Measurements from ENCODE around the gene AP2A1.

AP2A1 gene

GRCh38 chr19:49838885-49839588 lies 72.2 kb downstream of the AP2A1 start:
- DNase-seq (ENCODE audit: low read depth in 2 of 2) = no peak

- no peak for DNase-seq (ENCODE audit: low read depth in 2 of 2)
These were observed 72.9 kb downstream of the AP2A1 start for GRCh38 chr19:49839713-49840112.

GRCh38 chr19:49840321-49840720 lies 73.5 kb downstream of the AP2A1 start:
- DNase-seq (ENCODE audit: low read depth in 2 of 2) = no peak

DNA sequence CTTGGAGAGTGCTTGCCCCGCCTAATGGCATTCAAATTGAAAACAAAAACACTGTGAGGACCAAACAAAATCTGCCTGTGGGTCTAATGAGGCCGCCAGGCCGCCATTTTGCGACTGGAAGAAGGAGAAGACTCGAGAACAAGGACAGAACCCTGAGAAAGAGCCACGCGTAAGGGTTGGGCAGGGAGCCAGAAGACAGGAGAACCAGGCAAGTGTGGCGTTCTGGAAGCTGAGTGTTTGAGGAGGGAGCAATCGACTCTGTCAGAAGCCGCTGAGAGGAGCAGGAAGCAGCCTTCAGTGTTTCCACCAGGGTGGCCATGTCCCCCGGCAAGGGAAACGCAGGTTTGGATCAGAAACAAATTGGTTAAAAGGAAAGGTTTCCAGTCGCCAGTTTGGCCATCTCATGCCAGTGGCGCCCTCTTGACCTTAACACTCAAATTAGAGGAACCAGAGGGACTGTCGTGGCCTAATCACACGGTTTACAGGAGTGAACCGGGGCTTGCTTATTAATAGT lies 74.0 kb downstream of the AP2A1 start:
- DNase-seq (ENCODE audit: low read depth in 2 of 2) = no peak

DNA sequence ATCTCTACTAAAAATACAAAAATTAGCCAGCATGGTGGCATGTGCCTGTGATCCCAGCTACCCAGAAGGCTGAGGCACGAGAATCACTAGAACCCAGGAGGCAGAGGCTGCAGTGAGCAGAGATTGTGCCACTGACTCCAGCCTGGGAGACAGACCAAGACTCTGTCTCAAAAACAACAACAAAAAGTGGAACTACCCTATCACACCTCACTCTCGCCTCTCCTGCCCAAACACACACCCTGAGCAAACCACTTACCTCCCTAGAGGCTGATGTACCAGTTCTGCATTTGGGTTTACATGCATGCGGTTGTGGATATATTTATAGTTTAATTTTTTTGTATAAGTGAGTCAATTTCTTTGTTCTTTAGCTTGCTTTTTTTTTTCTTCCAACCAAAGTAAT lies 76.5 kb downstream of the AP2A1 start:
- DNase-seq (ENCODE audit: low read depth in 2 of 2) = no peak

DNA sequence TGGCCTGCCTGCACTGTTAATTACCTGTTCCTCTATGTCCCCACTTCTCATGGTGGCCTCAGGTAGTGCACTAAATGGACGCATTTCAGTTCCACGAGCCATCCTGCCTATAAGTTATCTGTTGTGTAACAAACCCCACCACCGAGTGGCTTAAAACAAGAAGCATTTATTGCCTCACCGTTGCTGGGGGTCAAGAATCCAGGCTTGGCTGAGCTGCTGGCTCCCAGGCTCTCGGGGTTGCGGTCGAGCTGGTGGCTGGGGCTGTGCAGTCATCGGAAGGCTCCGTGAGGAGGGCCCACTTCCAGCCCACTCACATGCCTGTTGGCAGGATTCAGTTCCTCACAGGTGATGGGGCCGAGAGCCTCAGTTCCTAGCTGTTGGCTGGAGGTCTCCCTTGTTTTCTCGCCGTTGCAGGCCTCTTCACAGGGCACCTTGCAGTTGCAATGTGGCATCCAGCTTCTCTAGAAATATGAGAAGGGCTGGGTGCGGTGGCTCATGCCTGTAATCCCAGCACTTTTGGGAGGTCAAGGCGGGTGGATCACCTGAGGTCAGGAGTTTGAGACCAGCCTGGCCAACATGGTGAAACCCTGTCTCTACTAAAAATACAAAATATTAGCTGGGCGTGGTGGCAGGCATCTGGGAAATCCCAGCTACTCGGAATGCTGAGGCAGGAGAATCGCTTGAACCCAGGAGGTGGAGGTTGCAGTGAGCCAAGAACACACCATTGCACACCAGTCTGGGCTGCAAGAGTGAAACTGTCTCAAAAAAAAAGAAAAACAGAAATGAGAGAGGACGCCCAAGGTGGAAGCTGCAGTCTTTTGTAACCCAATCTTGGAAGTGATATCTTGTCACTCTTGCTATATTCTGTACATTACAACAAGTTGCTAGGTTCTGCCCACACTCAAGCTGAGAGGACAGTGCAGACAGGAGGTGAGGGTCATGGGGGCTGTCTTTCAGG lies 77.6 kb downstream of the AP2A1 start:
- no peak for DNase-seq (ENCODE audit: low read depth in 2 of 2)

GRCh38 chr19:49845414-49845813 lies 78.6 kb downstream of the AP2A1 start:
- no peak for DNase-seq (ENCODE audit: low read depth in 2 of 2)

DNA sequence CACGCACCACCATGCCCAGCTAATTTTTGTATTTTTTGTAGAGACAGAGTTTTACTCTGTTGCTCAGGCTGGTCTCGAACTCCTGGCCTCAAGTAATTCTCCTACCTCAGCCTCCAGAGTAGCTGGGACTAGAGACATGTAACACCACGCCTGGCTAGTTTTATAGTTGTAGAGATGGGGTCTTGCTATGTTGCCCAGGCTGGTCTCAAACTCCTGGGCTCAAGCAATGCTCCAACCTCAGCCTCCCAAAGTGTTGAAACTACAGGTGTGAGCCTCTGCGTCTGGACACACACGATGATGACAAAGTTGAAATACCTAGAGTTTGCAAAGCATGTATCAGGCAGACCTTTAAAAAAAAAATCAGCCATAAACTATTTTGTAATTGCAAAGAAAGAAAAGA lies 79.6 kb downstream of the AP2A1 start:
- DNase-seq (ENCODE audit: low read depth in 2 of 2) = no peak

GRCh38 chr19:49847731-49848696 lies 81.2 kb downstream of the AP2A1 start:
- DNase-seq (ENCODE audit: low read depth in 2 of 2) = no peak

DNA sequence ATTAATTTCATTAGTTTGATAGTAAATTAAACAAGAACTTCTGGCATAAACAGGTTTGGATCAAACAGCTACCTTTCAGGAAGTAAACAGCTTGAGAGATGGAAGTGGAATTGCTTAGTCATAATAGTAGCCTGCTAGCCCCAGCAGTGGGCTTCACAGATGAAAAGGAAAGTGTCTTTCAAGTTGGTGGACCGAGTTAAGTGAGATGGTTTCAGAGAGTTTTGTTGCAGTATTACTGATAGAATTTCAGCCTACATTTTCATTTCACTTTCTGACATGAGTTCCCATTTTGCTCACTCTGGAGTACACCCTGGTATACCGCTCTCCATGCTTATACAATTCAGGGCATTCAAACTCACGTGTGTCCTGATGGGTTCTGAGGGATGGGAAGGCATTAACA lies 82.1 kb downstream of the AP2A1 start:
- DNase-seq (ENCODE audit: low read depth in 2 of 2) = no peak

GRCh38 chr19:49849433-49850220 lies 82.8 kb downstream of the AP2A1 start:
- no peak for DNase-seq (ENCODE audit: low read depth in 2 of 2)

GRCh38 chr19:49850221-49850486 lies 83.4 kb downstream of the AP2A1 start:
- no peak for DNase-seq (ENCODE audit: low read depth in 2 of 2)

DNA sequence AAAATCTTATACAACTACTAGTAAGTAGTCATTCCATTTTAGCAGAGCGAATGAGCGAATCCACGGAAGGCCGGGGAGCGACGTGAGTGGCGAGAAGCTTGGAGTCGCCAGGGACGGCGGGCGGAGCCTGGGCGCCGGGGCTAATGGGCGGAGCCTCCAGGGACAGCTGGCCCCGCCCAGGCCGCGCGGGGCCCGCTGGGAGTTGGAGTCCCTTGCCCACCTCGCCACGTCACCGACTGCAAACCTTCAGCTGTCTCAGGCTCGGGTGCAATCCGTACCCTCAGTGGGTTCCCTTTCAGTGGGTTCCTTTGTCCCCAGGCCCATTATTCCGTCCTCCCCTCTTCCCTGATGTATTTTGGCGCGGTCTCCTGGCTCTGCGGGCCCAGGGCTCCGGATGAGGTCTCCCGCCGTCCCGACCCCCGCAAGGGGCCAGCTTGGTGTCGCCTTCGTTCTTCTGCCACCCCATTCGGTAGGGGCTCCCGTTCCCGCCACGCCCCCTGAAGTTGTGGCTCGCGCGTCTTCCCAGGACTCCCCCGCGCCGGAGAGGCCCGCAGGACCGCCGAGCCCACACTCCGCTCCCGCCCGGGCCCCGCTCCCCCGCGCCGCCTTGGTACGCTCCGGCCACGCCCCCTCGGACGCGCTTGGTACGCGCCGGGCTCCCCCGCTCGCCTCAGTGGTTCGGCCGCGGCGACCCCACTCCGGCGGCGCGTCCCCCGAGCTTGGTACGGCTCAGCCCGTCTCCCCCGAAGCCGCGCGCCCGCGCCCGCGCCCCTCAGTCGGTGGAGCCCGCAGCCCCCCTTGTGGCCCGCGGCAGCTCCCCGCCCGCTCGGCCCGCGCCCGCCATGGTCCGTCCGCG lies 83.9 kb downstream of the AP2A1 start, which contains the start of gene PTOV1:
Gene PTOV1 (plus strand): TSS at position 673 of the 856 bp plus-strand sequence.
- DNase-seq (ENCODE audit: low read depth in 2 of 2) = peak; percentile 78 to 84

- DNase-seq (ENCODE audit: low read depth in 2 of 2) = no peak
These were observed 84.9 kb downstream of the AP2A1 start for GRCh38 chr19:49851456-49852259.

DNA sequence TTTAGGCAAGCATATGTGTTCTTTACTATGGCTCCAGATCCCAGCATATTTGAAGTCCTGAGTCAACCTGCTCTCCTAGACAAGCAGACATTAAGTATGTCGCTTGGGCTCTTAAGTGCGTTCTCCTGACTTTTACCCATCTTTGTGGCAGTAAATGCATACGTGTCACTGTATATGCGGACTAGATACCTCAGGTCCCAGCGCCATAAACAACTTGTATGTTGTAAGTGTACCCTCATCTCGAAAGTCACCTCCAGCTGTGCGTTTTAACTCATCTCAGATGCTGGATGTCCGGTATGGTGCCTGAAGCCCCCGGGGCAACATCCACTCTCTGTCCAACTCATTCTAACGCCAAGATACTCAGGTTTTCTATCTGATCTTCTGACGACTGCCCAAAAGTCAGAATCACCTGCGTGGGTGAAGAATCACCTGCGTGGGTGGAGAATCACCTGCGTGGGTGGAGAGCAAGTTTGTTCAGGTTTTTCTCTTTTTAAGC lies 85.9 kb downstream of the AP2A1 start:
- DNase-seq (ENCODE audit: low read depth in 2 of 2) = no peak

- no peak for DNase-seq (ENCODE audit: low read depth in 2 of 2)
These were observed 87.1 kb downstream of the AP2A1 start for GRCh38 chr19:49853852-49854377.

DNA sequence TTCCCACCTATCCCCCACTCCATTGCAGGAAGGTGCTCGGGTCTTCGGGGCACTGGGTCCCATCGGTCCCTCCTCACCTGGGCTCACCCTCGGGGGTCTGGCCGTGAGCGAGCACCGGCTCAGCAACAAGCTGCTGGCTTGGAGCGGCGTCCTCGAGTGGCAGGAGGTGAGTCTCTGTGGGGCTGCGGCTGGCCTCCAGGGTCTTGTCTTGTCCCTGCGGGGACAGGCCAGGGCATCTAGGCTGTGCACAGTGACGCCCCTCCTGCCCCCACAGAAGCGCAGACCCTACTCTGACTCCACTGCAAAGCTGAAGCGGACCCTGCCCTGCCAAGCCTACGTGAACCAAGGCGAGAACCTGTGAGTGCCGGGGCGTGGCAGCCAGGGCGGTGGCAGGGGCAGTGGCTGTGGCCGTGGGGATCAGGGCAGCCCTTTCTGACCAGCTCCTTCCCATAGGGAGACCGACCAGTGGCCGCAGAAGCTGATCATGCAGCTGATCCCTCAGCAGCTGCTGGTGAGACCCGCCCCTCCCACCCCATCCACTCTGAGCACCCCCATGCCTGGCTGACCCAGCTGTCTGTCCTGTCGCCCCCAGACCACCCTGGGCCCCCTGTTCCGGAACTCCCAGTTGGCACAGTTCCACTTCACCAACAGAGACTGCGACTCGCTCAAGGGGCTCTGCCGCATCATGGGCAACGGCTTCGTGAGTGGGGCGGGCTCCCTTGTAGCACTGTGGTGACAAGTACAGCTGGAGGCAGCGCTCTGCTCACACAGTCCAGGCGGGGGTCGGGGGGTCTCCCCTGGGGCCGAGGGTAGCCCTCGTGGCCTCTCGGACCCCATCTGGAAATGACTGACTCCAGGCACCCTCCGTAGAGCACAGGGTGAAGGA lies 87.8 kb downstream of the AP2A1 start:
- DNase-seq (ENCODE audit: low read depth in 2 of 2) = no peak

DNA sequence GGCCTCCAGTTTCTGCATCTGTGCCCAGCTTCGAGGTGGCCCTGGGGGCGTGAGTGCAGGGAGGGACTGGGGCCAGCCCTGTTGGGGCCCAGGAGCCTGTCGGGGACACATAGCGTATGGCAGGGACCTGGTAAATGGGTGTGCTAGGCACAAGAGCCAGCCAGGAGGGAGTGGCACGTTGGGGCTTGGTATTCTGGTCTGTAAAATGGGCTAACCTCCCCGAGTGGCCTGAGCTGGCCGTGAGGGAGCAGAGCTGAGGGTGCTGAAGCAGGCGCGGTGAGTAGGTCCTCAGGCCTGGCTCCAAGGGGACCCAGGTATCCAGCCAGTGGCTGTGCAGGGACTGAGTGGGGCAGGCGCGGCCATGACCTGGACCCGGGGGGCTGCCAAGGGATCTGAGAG lies 88.5 kb downstream of the AP2A1 start:
- DNase-seq (ENCODE audit: low read depth in 2 of 2) = no peak

Data from stimulated activated CD4-positive, alpha-beta T cell treated with anti-CD3 and anti-CD28 coated beads, Interleukin-12 subunit alpha, Interleukin-12 subunit beta, amount 100 ng/mL, for 24 hours (primary cell).